Hepatocyte (in vitro differentiated cells): ENCODE measurements around the gene SYTL3. TPM values are rescaled to one million over a fixed set of nuclear protein-coding genes. Genes with fewer than 3 reads are reported as not detected.

Source experiments
- DNase-seq: peaks from one replicate; pipeline ENCODE4 v3.0.0-alpha.2; 2016; ENCODE audit warnings: low spot score
- H2AFZ ChIP-seq: fragments of 200-600 bp; sonication (generic); 2 replicates; pipeline ENCODE4 v1.6.0; 2016; ENCODE audit warnings: antibody characterized with exemption, mild to moderate bottlenecking
- H3K27ac ChIP-seq: fragments of 200-600 bp; sonication (generic); 2 replicates; pipeline ENCODE4 v1.5.1; 2016; ENCODE audit warnings: mild to moderate bottlenecking
- H3K27me3 ChIP-seq: fragments of 200-600 bp; sonication (generic); 2 replicates; pipeline ENCODE4 v1.6.1; 2016
- H3K36me3 ChIP-seq: fragments of 200-600 bp; sonication (generic); replicated peaks from 2 replicates; pipeline ENCODE4 v1.5.1; 2016; ENCODE audit warnings: low read depth; ENCODE audit not compliant: insufficient read depth
- H3K4me1 ChIP-seq: fragments of 200-600 bp; sonication (generic); 2 replicates; pipeline ENCODE4 v1.5.1; 2016; ENCODE audit warnings: mild to moderate bottlenecking, moderate library complexity; ENCODE audit not compliant: insufficient read depth
- H3K4me2 ChIP-seq: fragments of 200-600 bp; sonication (generic); 2 replicates; pipeline ENCODE4 v1.6.0; 2016
- H3K4me3 ChIP-seq: fragments of 200-600 bp; sonication (generic); 2 replicates; pipeline ENCODE4 v1.5.1; 2016; ENCODE audit warnings: mild to moderate bottlenecking
- H3K79me2 ChIP-seq: fragments of 200-600 bp; sonication (generic); 2 replicates; pipeline ENCODE4 v1.6.0; 2017; ENCODE audit warnings: mild to moderate bottlenecking
- H3K9me2 ChIP-seq: fragments of 200-600 bp; sonication (generic); replicated peaks from 2 replicates; pipeline ENCODE4 v1.6.0; 2017; ENCODE audit warnings: mild to moderate bottlenecking; ENCODE audit not compliant: insufficient read depth
- H3K9me3 ChIP-seq: fragments of 200-600 bp; sonication (generic); 2 replicates; pipeline ENCODE4 v1.5.1; 2016; ENCODE audit warnings: low read depth, mild to moderate bottlenecking
- H4K20me1 ChIP-seq: fragments of 200-600 bp; sonication (generic); 2 replicates; pipeline ENCODE4 v1.6.0; 2016; ENCODE audit warnings: mild to moderate bottlenecking; ENCODE audit not compliant: insufficient read depth, poor library complexity, severe bottlenecking
- CTCF ChIP-seq: fragments of 200-600 bp; sonication (generic); IDR thresholded peaks from 2 replicates; pipeline ENCODE4 v1.5.1; 2016; ENCODE audit warnings: antibody characterized with exemption, mild to moderate bottlenecking; ENCODE audit not compliant: poor library complexity
- EZH2 ChIP-seq: fragments of 200-600 bp; sonication (generic); IDR thresholded peaks from 2 replicates; pipeline ENCODE4 v1.6.1; 2016; ENCODE audit warnings: antibody characterized with exemption, mild to moderate bottlenecking, borderline replicate concordance
- EZH2phosphoT487 ChIP-seq: fragments of 200-600 bp; sonication (generic); IDR thresholded peaks from one replicate; pipeline ENCODE4 v1.6.1; 2018; ENCODE audit warnings: antibody characterized with exemption, mild to moderate bottlenecking, low read depth, moderate library complexity; ENCODE audit not compliant: unreplicated experiment, severe bottlenecking
- WGBS: methylation state at CpG from one replicate; pipeline ENCODE4 v1.1.6; 2016; ENCODE audit warnings: low lambda C conversion rate; ENCODE audit errors: missing lambda C conversion rate; 5-methylcytosine and 5-hydroxymethylcytosine counted together
- polyA plus RNA-seq: library from polyadenylated mRNA; unstranded; fragments of >200 nt; fragmentation: Nextera tagmentation; extraction: Ambion mirVana; gene quantifications from 2 replicates; pipeline ENCODE4 v1.2.1, GENCODE V29; 2016
- total RNA-seq: library from RNA; depleted of rRNA; stranded (reverse); fragments of >200 nt; gene quantifications from 2 replicates; pipeline ENCODE4 v1.2.3, GENCODE V29; 2014

The SYTL3 gene
- total and polyA plus RNA-seq, 2 experiments from 2014 or later = 1.4 to 1.5 TPM

GRCh38 chr6:158639056-158639455, 10.8 kb upstream of the SYTL3 start:
- no peaks in the 10 kb centered on the region for H3K36me3 ChIP-seq
- peaks cover 55% of the 10 kb centered on the region for H3K79me2 ChIP-seq

GRCh38 chr6:158640519-158640918, 9.3 kb upstream of the SYTL3 start:
- Histone ChIP-seq H3K27ac (no peak overlapping the region), H3K4me3 (no peak overlapping the region), H3K4me1 (peaks cover 25% of the 10 kb centered on the region), H3K36me3 (no peaks in the 10 kb centered on the region), H3K9me2 (no peaks in the 10 kb centered on the region), H2AFZ (no peak overlapping the region), H3K9me3 (no peaks in the 10 kb centered on the region), H3K4me2 (no peak overlapping the region), H3K79me2 (peaks cover 55% of the 10 kb centered on the region), H4K20me1 (peaks cover 9% of the 10 kb centered on the region), H3K27me3 (no peaks in the 10 kb centered on the region)
- TF ChIP-seq EZH2 = no peak
- WGBS = 76% methylated on average over 2 of the region's 2 CpGs
- DNase-seq = no peak

More at GRCh38 chr6:158639056-158639455, 10.8 kb upstream of the SYTL3 start:
- no peak for DNase-seq
- Histone ChIP-seq H2AFZ (no peak overlapping the region), H3K4me3 (no peak overlapping the region), H3K9me3 (no peaks in the 10 kb centered on the region), H4K20me1 (peaks cover 9% of the 10 kb centered on the region), H3K4me2 (no peak overlapping the region), H3K27me3 (no peaks in the 10 kb centered on the region), H3K27ac (no peak overlapping the region), H3K4me1 (peaks cover 19% of the 10 kb centered on the region), H3K9me2 (no peaks in the 10 kb centered on the region)
- 94% methylated on average over 5 of the region's 5 CpGs for WGBS
- TF ChIP-seq EZH2 (no peak), CTCF (no peak), EZH2phosphoT487 (no peak)

- Histone ChIP-seq H3K9me3 (no peaks in the 10 kb centered on the region), H3K79me2 (peaks cover 55% of the 10 kb centered on the region), H2AFZ (no peak overlapping the region), H3K4me3 (no peak overlapping the region), H4K20me1 (peaks cover 9% of the 10 kb centered on the region), H3K9me2 (no peaks in the 10 kb centered on the region), H3K4me2 (peak overlapping the region; percentile 89), H3K27me3 (no peaks in the 10 kb centered on the region), H3K27ac (peak overlapping the region; percentile 98), H3K4me1 (peaks cover 36% of the 10 kb centered on the region), H3K36me3 (no peaks in the 10 kb centered on the region)
- no peak for TF ChIP-seq CTCF
- no peak for TF ChIP-seq EZH2phosphoT487
- no peak for TF ChIP-seq EZH2
- peak; percentile 50 for DNase-seq
- 71% methylated on average over 8 of the region's 8 CpGs for WGBS
Observed at GRCh38 chr6:158642097-158642601, 7.7 kb upstream of the SYTL3 start.

GRCh38 chr6:158643836-158644230, 6.0 kb upstream of the SYTL3 start:
- Histone ChIP-seq H2AFZ (peak overlapping the region; percentile 44), H3K4me1 (peaks cover 40% of the 10 kb centered on the region), H3K9me2 (no peaks in the 10 kb centered on the region), H4K20me1 (peaks cover 9% of the 10 kb centered on the region), H3K4me2 (peak overlapping the region; percentile 89), H3K4me3 (peak overlapping the region; percentile 87), H3K27me3 (no peaks in the 10 kb centered on the region), H3K79me2 (peaks cover 51% of the 10 kb centered on the region), H3K9me3 (no peaks in the 10 kb centered on the region), H3K27ac (peak overlapping the region; percentile 98), H3K36me3 (no peaks in the 10 kb centered on the region)
- 3% methylated on average over 14 of the region's 21 CpGs for WGBS
- TF ChIP-seq EZH2 (no peak), EZH2phosphoT487 (no peak), CTCF (no peak)
- no peak for DNase-seq
